Prostate gland (tissue), 2 donors: ENCODE data around the gene CCDC112. TPM values are rescaled to one million over a fixed set of nuclear protein-coding genes. Genes with fewer than 3 reads are reported as not detected.

Experiments
- DNase-seq: peaks from one replicate; pipeline ENCODE4 v3.0.0-alpha.2; 2019; ENCODE audit warnings: low spot score
- H3K27ac ChIP-seq, 2 donors: fragments of 200-600 bp; sonication (generic); 2 replicates each; pipeline ENCODE4 v1.5.1; 2017 to 2019
- H3K27me3 ChIP-seq: fragments of 200-600 bp; sonication (generic); replicated peaks from 2 replicates; pipeline ENCODE4 v1.5.1; 2019; ENCODE audit not compliant: insufficient read depth
- H3K36me3 ChIP-seq, 2 donors: fragments of 200-600 bp; sonication (generic); 1 replicate in 1 of 2; 2 replicates in 1 of 2; pipeline versions ENCODE4 v1.5.1 to v1.8.1; 2017 to 2019
- H3K4me1 ChIP-seq: fragments of 200-600 bp; sonication (generic); replicated peaks from 2 replicates; pipeline ENCODE4 v1.5.1; 2019
- H3K4me3 ChIP-seq, 2 donors: fragments of 200-600 bp; sonication (generic); 2 replicates each; pipeline ENCODE4 v1.5.1; 2017 to 2019
- H3K9me3 ChIP-seq: fragments of 200-600 bp; sonication (generic); 2 replicates; pipeline ENCODE4 v1.5.1; 2017
- CTCF ChIP-seq, 4 experiments: fragments of 200-600 bp in 2 of 4; fragments of 450-650 bp in 2 of 4; sonication (generic) in 2 of 4; IDR thresholded peaks; 1 replicate in 3 of 4; 2 replicates in 1 of 4; pipeline ENCODE4 v1.5.1; 2016 to 2019; ENCODE audit warnings: antibody characterized with exemption in 4 of 4, mild to moderate bottlenecking in 2 of 4, moderate library complexity in 2 of 4
- POLR2A ChIP-seq: fragments of 450-650 bp; IDR thresholded peaks from one replicate; pipeline ENCODE4 v1.6.1; 2016; ENCODE audit warnings: antibody characterized with exemption, mild to moderate bottlenecking
- POLR2AphosphoS5 ChIP-seq: sonication (generic); formaldehyde crosslinking; IDR thresholded peaks from one replicate; pipeline ENCODE4 v1.6.1; 2017; ENCODE audit warnings: antibody characterized with exemption
- WGBS: methylation state at CpG from one replicate; pipeline ENCODE4 v1.1.5; 2018; 5-methylcytosine and 5-hydroxymethylcytosine counted together
- intact Hi-C: fragments of 100-400 bp; cut with DNase I; formaldehyde crosslinking; loops from one replicate; pipeline ENCODE4 v1.14.2; 2022
- total RNA-seq, 2 donors: library from RNA; depleted of rRNA; stranded (reverse); fragments of >200 nt; gene quantifications; one replicate each; pipeline ENCODE4 v1.1.0, GENCODE V29; 2016

The CCDC112 gene
- total RNA-seq, 2 donors from 2014 or later, result 9.4 to 12.9 TPM

- Histone ChIP-seq H3K4me3 (no peak overlapping the region), H3K4me1 (no peaks in the 10 kb centered on the region), H3K27me3 (no peaks in the 10 kb centered on the region), H3K9me3 (no peaks in the 10 kb centered on the region), H3K27ac (no peak overlapping the region), H3K36me3 (no peaks in the 10 kb centered on the region)
- no peak for DNase-seq
- intact Hi-C loops, result no loop called here
- 30% methylated on average over 3 of the region's 3 CpGs for WGBS
- TF ChIP-seq POLR2A, result no peak
- TF ChIP-seq POLR2AphosphoS5, result no peak
- peak; percentile 33 to 70 (median 63) for TF ChIP-seq CTCF (IDR thresholded peaks at IDR 0.05)
Observed at GRCh38 chr5:115246361-115246991, 50.0 kb downstream of the CCDC112 start.

- DNase-seq, result no peak
- Histone ChIP-seq H3K27me3 (no peaks in the 10 kb centered on the region), H3K36me3 (no peaks in the 10 kb centered on the region), H3K9me3 (no peaks in the 10 kb centered on the region), H3K27ac (no peak overlapping the region), H3K4me1 (no peaks in the 10 kb centered on the region), H3K4me3 (no peak overlapping the region)
- intact Hi-C loops, result no loop called here
- no peak for TF ChIP-seq POLR2A
- TF ChIP-seq CTCF (IDR thresholded peaks at IDR 0.05), result no peak
- no peak for TF ChIP-seq POLR2AphosphoS5
Observed at GRCh38 chr5:115243412-115243811, 53.0 kb downstream of the CCDC112 start.

DNA sequence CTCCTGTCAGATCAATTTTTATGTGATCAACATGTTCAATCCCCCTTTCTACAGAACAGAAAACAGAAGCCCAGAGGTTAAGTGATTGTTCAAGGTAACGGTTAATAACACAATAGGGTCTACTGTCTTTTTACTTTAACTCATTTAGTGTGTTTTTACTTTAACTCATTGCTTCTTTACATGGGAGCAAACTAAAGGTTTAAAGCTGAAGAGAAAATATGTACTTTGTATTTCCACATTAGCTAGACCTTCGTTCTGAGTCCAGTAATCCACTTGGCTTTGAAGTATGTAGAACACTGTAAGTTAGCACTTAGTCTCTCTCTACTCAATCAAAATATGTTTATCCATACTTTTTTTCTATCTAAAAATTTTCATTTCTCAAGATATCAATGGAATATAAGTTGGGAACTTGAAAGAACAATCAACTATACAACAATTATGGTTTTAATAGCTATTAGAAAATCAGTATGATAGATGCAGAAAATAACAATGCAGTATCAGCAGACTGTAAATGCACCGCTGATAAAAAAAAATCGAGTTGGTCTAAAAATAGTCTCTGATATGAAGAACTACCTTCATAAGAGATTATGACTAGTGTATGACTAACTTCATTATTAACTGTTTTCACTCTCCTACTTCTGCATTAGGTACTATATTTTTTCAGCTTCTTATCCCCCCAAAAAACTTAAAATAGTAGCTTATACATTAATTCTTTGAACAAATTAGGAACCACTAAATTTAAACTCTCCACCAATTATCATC, 54.4 kb downstream of the CCDC112 start:
- no peaks in the 10 kb centered on the region for H3K9me3 ChIP-seq
- H3K27ac ChIP-seq, result no peak overlapping the region
- H3K27me3 ChIP-seq, result no peaks in the 10 kb centered on the region
- H3K36me3 ChIP-seq, result no peaks in the 10 kb centered on the region
- intact Hi-C loops, result no loop called here
- WGBS, result 77% methylated on average over 4 of the region's 4 CpGs
- H3K4me3 ChIP-seq, result no peak overlapping the region
- H3K4me1 ChIP-seq, result no peaks in the 10 kb centered on the region
- DNase-seq, result no peak
- TF ChIP-seq POLR2AphosphoS5 (no peak), CTCF (IDR thresholded peaks at IDR 0.05) (no peak), POLR2A (no peak)

GRCh38 chr5:115237066-115237465, 59.4 kb downstream of the CCDC112 start:
- intact Hi-C loops, result no loop called here
- no peak overlapping the region for H3K27ac ChIP-seq
- no peaks in the 10 kb centered on the region for H3K9me3 ChIP-seq
- no peak overlapping the region for H3K4me3 ChIP-seq
- 84% methylated on average over 3 of the region's 3 CpGs for WGBS
- no peaks in the 10 kb centered on the region for H3K4me1 ChIP-seq
- no peaks in the 10 kb centered on the region for H3K36me3 ChIP-seq
- DNase-seq, result no peak
- H3K27me3 ChIP-seq, result no peaks in the 10 kb centered on the region
- TF ChIP-seq CTCF (IDR thresholded peaks at IDR 0.05), result no peak
- no peak for TF ChIP-seq POLR2AphosphoS5
- no peak for TF ChIP-seq POLR2A

GRCh38 chr5:115236599-115236998, 59.9 kb downstream of the CCDC112 start:
- WGBS, result 97% methylated on average over 2 of the region's 2 CpGs
- intact Hi-C loops, result no loop called here
- no peak for TF ChIP-seq CTCF (IDR thresholded peaks at IDR 0.05)
- TF ChIP-seq POLR2A, result no peak
- TF ChIP-seq POLR2AphosphoS5, result no peak
- DNase-seq, result no peak
- H3K27me3 ChIP-seq, result no peaks in the 10 kb centered on the region
- H3K4me3 ChIP-seq, result no peak overlapping the region
- H3K27ac ChIP-seq, result no peak overlapping the region
- H3K36me3 ChIP-seq, result no peaks in the 10 kb centered on the region
- no peaks in the 10 kb centered on the region for H3K9me3 ChIP-seq
- no peaks in the 10 kb centered on the region for H3K4me1 ChIP-seq
